GM11168 (cell line): ENCODE results near the gene CCNL1.
"Not testable (repeated sequence)": the region's sequence is repeated elsewhere in the genome, so short reads cannot be mapped to it uniquely, and the experiment has no call there.

Experiments used
- in situ Hi-C: fragments of 300-500 bp; cut with MboI; formaldehyde crosslinking; loops from one replicate; pipeline ENCODE4 v1.12.0; 2022; ENCODE audit warnings: low sequenced_read_pairs; ENCODE audit not compliant: unreplicated experiment

Gene CCNL1

DNA sequence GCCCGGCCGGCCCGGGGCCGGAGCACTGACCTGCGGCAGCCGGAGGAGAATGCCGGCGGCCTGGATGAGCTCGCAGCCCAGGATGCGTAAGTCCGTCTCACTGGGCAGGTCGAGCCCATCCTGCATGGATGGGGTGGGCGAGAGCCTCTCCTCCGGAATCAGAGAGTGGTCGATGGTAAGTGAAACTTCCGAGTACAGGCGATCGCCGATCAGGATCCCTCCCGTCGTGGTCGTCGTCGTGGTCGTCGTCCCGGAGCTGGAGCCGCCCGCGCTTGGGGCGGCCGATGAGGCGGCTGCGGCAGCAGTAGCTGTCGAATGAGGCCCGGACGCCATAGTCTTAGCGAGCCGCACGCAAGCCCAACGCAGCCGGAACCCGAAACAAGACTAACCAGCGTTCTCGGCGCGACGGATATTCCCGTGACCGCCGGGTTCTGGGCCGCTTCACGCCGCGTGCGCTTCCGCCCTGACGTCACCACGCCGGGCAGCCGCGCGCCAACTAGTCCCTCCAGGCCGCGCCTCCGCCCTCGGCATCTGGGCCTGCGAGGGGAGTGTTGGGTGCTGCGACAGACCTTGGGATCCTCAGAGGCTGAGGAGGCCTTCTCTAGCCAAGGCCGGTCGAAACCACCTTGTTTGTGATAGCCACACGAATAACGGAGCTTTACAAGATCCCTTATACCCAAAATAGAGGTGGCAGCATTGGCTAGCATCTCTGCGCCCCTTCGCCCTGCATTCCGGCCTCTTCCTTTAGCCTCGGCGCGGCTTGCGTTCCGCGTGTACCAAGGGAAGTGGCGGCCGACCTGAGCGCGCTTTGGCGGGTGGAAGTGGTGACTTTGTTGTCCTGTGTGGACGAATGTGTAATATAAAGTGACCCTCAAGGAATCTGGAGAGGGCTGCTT is at the start of gene CCNL1:
CCNL1 (minus strand) TSS at position 386 of the 896 bp plus-strand sequence; CDS start at position 333, 53 bp downstream.
- in situ Hi-C loops: no loop called here

- in situ Hi-C loops: no loop called here
Measured at GRCh38 chr3:157204880-157205279, 44.9 kb upstream of the CCNL1 start.

DNA sequence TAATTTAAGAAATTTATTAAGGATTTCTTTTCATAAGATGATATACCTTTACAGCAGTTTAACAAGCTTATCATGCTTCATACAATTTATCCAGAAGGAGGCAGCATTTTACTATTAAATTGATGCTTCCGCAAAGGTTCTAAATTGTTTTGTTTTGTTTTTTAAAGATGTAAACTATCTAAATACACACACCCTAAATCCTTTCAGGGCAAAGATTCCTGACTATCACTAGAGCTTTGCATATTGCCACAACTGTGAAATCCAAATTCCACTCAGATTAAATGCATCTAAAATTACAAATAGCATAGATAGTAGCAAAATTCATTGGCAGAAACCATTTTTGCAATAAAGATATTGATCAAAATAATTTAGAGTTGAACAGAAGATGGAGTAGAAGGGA is 44.5 kb upstream of the CCNL1 start:
- in situ Hi-C loops: no loop called here

- in situ Hi-C loops: no loop called here
Measured at GRCh38 chr3:157201648-157202278, 41.8 kb upstream of the CCNL1 start.

GRCh38 chr3:157199841-157200240 is 39.9 kb upstream of the CCNL1 start:
- in situ Hi-C loops: no loop called here

DNA sequence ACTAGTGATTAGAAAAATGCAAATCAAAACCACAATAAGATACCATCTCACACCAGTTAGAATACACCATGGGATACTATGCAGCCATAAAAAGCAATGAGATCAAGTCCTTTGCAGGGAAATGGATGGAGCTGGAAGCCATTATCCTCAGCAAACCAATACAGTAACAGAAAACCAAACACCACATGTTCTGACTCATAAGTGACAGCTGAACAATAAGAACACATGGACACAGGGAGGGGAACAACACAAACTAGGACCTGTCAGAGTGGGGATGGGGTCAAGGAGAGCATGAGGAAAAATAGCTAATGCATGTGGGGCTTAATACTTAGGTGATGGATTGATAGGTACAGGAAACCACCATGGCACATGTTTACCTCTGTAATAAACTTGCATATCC is 36.0 kb upstream of the CCNL1 start:
- in situ Hi-C loops: no loop called here

DNA sequence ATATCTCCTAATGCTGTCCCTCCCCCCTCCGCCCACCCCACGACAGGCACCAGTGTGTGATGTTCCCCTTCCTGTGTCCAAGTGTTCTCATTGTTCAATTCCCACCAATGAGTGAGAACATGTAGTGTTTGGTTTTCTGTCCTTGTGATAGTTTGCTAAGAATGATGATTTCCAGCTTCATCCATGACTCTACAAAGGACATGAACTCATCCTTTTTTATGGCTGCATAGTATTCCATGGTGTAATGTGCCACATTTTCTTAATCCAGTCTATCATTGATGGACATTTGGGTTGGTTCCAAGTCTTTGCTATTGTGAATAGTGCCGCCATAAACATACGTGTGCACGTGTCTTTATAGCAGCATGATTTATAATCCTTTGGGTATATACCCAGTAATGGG is 31.2 kb upstream of the CCNL1 start:
- in situ Hi-C loops: not testable (repeated sequence)

GRCh38 chr3:157190380-157190872 is 30.5 kb upstream of the CCNL1 start:
- in situ Hi-C loops: no loop called here

DNA sequence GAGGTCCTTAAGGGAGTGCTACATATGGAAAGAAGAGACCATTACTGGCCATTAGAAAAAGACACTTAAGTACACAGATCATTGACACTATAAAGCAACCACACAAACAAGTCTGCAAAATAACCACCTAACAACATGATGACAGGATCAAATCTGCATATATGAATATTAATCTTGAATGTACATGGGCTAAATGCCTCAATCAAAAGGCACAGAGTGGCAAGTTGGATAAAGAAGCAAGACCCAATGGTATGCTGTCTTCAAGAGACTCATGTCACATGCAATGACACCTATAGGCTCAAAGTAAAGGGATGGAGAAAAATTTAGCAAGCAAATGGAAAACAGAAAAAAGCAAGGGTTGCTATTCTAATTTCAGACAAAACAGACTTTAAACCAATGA is 28.4 kb upstream of the CCNL1 start:
- in situ Hi-C loops: no loop called here

GRCh38 chr3:157182879-157183278 is 22.9 kb upstream of the CCNL1 start:
- in situ Hi-C loops: no loop called here

GRCh38 chr3:157180262-157180661 is 20.3 kb upstream of the CCNL1 start:
- in situ Hi-C loops: no loop called here

- in situ Hi-C loops: no loop called here
Measured at GRCh38 chr3:157179365-157179803, 19.4 kb upstream of the CCNL1 start.

DNA sequence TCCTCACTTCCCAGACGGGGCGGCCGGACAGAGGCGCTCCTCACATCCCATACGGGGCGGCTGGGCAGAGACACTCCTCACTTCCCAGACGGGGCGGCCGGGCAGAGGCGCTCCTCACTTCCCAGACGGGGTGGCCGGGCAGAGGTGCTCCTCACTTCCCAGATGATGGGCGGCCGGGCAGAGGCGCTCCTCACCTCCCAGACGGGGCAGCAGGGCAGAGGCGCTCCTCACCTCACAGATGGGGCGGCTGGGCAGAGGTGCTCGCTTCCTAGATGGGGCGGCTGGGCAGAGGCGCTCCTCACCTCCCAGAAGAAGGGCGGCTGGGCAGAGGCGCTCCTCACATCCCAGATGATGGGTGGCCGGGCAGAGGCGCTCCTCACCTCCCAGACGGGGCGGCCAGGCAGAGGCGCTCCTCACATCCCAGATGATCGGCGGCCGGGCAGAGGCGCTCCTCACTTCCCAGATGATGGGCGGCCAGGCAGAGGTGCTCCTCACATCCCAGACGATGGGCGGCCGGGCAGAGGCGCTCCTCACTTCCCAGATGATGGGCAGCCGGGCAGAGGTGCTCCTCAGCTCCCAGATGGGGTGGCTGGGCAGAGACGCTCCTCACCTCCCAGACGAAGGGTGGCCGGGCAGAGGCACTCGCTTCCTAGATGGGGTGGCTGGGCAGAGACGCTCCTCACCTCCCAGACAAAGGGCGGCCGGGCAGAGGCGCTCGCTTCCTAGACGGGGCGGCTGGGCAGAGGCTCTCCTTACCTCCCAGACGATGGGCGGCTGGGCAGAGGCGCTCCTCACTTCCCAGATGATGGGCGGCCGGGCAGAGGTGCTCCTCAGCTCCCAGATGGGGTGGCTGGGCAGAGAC is 18.8 kb upstream of the CCNL1 start:
- in situ Hi-C loops: not testable (repeated sequence)

DNA sequence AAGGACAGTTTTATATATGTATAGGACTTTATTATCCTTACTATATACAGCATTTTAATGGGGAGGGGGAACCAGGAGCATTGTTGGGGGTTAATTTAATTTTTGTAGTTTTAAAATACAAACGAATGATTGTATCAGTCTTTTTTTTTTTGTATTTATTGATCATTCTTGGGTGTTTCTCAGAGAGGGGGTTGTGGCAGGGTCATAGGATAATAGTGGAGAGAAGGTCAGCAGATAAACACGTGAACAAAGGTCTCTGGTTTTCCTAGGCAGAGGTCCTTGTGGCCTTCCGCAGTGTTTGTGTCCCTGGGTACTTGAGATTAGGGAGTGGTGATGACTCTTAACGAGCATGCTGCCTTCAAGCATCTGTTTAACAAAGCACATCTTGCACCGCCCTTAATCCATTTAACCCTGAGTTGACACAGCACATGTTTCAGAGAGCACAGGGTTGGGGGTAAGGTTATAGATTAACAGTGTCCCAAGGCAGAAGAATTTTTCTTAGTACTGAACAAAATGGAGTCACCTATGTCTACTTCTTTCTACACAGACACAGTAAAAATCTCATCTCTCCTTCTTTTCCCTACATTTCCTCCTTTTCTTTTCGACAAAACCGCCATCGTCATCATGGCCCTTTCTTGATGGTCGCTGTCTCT is 18.0 kb upstream of the CCNL1 start:
- in situ Hi-C loops: not testable (repeated sequence)

DNA sequence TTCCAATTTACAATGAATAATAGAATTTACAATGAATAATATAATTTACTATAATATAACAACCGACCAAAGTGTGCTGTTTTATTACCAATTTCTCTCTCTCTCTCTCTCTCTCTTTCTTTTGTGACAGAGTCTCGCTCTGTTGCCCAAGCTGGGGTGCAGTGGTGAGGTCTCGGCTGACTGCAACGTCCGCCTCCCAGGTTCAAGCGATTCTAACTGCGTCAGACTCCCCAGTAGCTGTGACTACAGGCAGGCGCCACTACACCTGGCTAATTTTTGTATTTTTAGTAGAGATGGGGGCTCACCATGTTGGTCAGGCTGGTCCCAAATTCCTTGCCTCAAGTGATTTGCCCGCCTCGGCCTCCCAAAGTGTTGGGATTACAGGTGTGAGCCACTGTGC is 17.0 kb upstream of the CCNL1 start:
- in situ Hi-C loops: no loop called here

GRCh38 chr3:157175691-157176507 is 16.0 kb upstream of the CCNL1 start:
- in situ Hi-C loops: no loop called here

DNA sequence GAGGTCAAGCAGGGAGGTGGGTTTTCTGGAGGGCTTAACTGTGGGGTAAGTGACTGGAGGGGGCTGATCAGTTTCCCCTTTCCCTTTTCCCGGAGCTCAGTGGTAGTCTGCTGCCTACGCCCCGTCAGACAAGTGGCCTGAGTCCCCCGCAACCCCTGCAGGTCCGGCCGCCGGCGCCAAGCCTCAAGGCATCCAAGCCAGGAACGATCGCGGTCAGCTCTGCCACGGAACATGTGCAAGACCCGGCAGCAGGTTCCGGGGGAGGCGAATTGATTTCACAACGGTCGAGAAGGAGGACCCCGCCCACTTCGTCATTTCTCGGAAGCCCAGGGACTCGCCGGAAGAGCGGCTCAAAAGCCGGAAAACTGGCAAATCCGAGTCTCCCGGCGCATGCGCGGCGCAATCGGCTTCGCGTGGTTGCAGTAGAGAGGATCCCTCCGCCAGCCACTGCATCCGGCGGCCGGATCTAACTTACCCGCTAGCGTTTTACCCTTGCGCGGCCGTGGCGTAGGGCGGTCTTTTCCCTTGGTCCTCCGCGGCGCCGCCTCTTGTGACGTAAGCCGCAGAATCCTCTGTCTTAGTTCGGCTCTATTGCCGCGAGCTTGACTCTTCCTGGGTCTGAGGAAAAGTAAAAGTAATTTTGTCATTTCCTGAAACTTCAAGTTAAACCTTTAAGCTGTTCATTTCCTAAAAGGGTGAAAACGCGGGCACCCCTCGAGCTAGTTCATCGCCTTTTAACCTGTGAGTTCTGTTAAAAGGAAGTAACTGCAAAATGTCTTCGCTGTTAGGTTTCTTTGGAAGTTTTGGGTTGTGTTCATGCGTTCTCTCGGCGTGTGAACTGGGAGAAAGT is 14.9 kb upstream of the CCNL1 start:
- in situ Hi-C loops: no loop called here

DNA sequence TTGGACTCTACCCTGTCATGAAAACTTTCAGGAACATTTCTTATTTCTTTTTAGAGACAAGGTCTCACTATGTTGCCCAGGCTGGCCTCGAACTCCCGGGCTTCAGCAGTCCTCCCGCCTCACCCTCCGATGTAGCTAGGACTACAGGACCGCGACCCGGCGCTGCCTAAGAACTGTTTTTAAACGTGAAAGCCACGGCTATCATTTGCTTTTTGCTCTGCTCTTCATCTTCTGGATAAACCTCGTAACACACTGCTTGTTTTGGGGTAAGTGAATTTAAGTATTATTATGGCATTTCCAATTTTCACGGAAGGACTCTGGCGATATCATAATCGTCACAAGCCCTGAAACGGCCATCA is 14.3 kb upstream of the CCNL1 start:
- in situ Hi-C loops: no loop called here
